GM21723 (cell line): ENCODE measurements around the gene SLC6A1.
"Not testable (repeated sequence)": the region's sequence is repeated elsewhere in the genome, so short reads cannot be mapped to it uniquely, and the experiment has no call there.

Experiments used
- ATAC-seq: cut with Tn5 transposase; IDR thresholded peaks from one replicate; pipeline ENCODE4 v1.9.1; 2021; ENCODE audit warnings: mild to moderate bottlenecking, moderate library complexity; ENCODE audit not compliant: unreplicated experiment

The SLC6A1 gene

GRCh38 chr3:11057655-11058054 is 65.1 kb downstream of the SLC6A1 start:
- ATAC-seq: no peak

GRCh38 chr3:11059090-11059798 is 66.7 kb downstream of the SLC6A1 start:
- ATAC-seq: no peak

DNA sequence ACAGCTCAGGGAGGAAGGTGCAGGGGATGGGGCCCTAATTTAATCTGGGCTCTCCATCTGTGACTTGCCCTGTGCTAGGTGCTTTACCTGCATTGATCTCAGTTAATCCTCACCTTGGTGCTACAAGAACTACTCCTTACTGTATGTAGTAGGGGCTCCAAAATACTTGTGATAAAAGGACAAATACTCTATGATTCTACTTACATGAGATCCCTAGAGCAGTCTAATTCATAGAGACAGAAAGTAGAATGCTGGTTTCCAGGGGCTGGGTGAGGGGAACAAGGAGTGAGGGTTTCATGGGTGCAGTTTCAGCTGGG is 67.2 kb downstream of the SLC6A1 start:
- no peak for ATAC-seq

DNA sequence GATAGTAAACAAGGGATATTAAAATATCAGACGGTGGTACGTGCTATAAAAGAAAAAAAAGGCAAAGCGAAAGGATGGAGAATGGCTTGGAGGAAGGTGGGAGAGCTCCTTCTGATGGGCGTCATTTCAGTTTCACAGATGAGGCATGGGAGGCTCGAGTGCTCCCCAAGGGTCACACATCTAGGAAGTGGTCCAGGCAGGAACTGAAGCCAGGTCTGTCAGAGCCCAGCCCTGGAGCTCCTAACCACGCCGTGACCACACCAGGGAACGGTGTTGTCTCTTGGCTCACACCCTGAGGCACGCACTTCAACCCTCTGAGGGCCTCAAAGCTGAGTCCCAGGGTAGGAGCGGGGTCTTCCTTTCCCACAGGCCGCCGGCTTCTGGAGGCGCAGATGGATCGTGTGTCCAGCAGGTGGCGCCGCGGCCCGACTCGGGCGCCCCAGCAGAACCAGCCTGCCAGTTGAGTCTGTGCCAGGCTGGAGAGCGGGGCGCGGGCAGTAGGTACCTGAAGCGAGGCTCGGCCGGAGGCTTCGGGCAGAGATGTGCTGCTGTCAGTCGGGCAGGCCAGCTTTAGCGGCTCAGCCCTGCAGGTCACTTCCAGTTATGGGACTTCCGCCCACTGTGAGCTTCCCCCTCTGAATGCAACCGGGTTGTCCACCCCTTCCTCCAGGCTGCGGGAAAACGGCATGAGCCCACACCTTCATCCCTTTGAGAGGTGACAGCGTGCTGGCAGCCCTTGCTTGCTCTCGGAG is 68.1 kb downstream of the SLC6A1 start:
- ATAC-seq: no peak

- ATAC-seq: not testable (repeated sequence)
Measured at GRCh38 chr3:11061268-11061871, 68.8 kb downstream of the SLC6A1 start.

GRCh38 chr3:11062704-11063103 is 70.2 kb downstream of the SLC6A1 start:
- no peak for ATAC-seq

- ATAC-seq: no peak
Measured at GRCh38 chr3:11071096-11071755, 78.7 kb downstream of the SLC6A1 start.

DNA sequence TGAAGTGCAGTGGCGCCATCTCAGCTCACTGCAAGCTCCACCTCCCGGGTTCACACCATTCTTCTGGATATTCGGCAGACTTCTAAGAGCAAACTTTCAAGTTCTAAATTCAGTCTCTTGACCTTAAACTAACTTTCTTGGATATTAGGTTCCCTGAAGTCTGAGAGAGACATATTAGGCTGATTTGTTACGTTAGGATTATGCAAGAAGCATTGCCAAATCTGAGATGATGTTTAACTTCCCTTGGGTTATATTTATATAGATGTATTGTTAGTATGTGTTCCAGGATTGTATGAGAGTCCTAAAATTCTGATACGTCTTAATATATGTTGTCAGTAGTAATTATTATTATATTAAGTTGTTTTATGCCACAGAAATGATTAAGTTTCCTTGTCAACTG is 80.1 kb downstream of the SLC6A1 start:
- ATAC-seq: no peak

DNA sequence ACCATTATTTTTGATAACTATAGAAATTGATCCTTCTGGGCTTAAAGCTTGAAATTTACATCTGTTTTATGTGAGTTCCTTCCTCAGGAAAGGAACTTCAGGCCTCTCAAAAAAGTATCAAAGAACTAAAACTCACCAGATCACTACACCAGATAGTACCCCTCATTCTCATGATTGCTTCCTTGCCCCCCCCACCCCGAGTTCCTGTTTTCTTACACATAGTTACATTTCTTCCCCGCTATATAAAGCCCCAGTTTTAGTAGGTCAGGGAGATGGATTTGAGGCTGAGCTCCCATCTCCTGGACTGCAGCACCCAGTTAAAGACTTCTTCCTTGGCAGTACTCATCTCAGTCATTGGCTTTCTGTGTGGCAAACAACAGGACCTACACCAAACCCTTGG is 81.5 kb downstream of the SLC6A1 start:
- no peak for ATAC-seq

GRCh38 chr3:11074451-11074850 is 81.9 kb downstream of the SLC6A1 start:
- ATAC-seq: no peak

DNA sequence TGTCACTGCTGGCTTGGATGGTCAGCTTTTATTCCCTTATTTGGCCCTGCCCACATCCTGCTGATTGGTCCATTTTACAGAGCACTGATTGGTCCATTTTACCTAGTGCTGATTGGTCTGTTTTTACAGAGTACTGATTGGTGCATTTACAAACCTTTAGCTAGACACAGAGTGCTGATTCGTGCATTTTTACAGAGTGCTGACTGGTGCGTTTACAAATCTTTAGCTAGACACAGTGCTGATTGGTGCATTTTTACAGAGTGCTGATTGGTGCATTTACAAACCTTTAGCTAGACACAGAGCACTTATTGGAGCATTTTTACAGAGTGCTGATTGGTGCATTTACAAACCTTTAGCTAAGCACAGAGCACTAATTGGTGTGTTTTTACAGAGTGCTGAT is 82.6 kb downstream of the SLC6A1 start:
- ATAC-seq: not testable (repeated sequence)

GRCh38 chr3:11076711-11077110 is 84.2 kb downstream of the SLC6A1 start:
- ATAC-seq: no peak

GRCh38 chr3:11077466-11077865 is 84.9 kb downstream of the SLC6A1 start:
- ATAC-seq: no peak

DNA sequence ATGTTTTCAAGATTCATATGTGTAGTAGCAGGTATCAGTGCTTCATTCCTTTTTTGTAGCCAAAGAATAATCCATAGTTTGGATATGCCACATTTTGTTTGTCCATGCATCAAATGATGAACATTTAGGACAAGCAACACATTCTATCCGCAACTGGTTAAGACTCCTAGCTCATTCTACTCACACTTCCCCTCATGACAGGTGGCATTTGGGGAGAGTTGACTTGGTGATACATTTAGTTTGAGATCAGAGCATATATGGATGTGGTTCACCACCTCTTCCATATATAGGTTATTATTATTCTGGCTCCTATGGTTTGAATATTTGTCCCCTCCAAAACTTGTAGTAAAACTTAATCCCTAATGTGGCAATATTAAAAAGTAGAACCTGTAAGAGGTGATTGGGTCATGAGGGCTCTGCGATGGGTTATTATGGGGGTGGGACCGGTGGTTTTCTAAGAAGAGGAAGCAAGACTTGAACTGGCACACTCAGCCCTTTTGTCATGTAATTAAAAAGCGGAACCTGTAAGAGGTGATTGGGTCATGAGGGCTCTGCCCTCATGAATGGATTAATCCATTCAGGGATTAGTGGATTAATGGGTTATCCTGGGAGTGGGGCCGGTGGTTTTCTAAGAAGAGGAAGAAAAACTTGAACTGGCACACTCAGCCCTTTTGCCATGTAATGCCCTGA is 86.4 kb downstream of the SLC6A1 start:
- ATAC-seq: no peak

DNA sequence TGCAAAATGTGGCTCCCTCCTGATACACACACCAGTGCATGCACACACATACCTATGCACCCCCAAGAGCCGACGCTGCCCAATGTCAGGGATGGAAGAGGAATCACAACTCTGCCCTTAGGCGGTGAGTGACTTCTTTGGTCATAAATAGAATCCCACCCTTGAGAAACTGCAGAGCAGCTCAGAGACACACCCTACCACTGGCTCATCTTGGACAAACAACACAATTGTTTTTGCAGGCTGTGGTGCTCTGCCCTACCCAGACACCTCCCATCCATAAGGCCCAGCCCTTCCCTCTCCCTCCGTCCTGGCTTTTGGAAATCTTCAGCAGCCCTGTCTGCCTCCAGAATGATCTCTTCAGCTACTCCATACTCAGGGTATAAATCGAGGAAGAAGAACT is 87.9 kb downstream of the SLC6A1 start:
- ATAC-seq: no peak

DNA sequence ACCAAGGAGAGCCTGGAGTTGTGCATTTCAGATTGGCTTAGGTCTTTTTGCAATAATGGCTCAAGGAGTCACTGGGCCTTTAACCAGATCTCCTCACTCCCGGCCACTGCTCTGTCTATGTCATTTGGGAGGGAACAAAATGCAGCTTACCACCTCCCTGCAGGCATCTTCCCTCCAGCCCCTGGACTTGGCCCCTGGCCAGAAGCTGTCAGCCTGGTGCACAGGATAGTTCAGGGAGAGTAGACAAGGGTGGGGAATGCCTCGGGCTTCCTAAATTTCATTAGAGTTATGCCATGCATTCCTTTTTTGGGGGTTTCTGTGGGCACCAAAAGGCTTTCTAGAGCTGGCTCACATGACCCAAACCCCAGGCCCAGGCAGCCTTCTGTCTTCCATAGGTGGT is 91.5 kb downstream of the SLC6A1 start:
- ATAC-seq: no peak

GRCh38 chr3:11084677-11085076 is 92.1 kb downstream of the SLC6A1 start:
- ATAC-seq: no peak

GRCh38 chr3:11085093-11085840 is 92.7 kb downstream of the SLC6A1 start:
- no peak for ATAC-seq

DNA sequence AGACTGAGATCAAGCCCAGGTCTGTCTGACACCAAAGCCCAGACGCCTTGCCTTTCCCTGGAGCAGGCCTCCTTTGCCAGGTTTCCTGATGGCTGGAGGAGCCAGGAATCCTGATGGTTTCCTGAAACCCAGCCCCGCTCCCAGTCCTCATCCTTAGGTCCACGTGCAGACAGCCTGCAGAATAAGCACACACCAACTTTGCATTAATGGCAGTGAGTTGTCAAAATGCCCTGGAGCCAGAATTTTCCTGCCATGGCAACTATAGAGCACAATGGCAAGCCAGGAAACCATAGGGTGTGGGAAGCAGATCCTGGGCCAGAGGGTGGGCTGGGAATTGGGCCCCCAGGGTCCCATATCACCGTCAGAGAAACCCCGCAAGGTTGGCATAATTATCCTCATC is 94.3 kb downstream of the SLC6A1 start:
- no peak for ATAC-seq

DNA sequence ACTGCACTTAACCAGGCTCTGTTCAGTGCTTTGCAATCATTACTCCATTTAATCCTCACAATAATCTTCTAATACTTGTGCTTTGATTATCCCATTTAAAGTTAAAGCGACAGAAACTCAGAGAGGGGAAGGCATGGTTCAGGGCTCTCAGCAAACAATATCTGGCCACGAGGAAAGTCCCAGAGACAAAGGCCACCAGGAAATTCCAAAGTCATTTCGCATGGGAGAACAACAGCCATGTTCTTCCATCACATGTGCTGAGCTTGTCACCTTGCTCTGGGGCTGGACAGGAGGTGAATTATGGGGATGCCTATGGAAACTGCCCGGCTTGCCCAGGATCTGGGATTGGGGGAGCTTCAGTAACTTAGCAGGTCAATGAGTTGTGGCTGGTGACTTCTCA is 95.5 kb downstream of the SLC6A1 start:
- no peak for ATAC-seq
